Measurements from ENCODE around the gene ADM2.

Gene ADM2

DNA sequence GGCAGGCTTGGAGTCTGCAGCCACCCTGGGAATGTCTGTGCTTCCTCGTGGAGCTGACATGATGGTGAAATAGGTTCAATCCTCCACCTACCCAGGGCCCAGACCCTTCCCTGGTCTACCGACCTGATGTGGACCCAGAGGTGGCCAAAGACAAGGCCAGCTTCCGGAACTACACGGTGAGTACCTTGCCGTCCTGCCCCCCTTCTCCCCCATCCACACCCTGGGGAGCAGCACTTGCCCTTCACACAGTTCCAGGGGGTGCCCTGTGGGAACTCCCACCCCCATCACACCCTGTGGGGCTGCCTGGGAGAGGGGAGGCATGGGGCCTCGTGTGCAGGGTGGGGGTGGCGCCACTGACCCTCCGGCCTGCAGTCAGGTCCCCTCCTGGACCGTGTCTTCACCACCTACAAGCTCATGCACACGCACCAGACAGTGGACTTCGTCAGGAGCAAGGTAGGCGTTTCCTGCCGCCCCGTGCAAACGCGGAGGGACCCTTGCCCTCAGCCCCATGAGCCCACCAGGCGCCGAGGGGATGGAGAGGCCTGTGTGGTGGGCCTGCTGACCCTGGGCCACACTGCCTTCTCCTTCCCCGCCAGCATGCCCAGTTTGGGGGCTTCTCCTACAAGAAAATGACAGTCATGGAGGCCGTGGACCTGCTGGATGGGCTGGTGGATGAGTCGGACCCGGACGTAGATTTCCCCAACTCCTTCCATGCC lies 6.1 kb downstream of the ADM2 start:
- no peak; the same call in 2 of the 3 replicates for ATAC-seq
- no peak for TF ChIP-seq SNAI2 (CRISPR knock-in tag; IDR thresholded peaks at IDR 0.05)
- TF ChIP-seq ZNF70 (CRISPR knock-in tag; IDR thresholded peaks at IDR 0.05) = no peak
- TF ChIP-seq, protein P1, sequence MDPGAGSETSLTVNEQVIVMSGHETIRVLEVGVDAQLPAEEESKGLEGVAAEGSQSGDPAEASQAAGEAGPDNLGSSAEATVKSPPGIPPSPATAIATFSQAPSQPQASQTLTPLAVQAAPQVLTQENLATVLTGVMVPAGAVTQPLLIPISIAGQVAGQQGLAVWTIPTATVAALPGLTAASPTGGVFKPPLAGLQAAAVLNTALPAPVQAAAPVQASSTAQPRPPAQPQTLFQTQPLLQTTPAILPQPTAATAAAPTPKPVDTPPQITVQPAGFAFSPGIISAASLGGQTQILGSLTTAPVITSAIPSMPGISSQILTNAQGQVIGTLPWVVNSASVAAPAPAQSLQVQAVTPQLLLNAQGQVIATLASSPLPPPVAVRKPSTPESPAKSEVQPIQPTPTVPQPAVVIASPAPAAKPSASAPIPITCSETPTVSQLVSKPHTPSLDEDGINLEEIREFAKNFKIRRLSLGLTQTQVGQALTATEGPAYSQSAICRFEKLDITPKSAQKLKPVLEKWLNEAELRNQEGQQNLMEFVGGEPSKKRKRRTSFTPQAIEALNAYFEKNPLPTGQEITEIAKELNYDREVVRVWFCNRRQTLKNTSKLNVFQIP (CRISPR knock-in tag; IDR thresholded peaks at IDR 0.05; ENCODE audit: borderline replicate concordance, low read depth) = no peak
- TF ChIP-seq CSDC2 (CRISPR knock-in tag; IDR thresholded peaks at IDR 0.05) = no peak
- TF ChIP-seq RARB (CRISPR knock-in tag; IDR thresholded peaks at IDR 0.05) = no peak
- TF ChIP-seq ZC3H10 (CRISPR knock-in tag; IDR thresholded peaks at IDR 0.05) = no peak
- TF ChIP-seq, protein P2, sequence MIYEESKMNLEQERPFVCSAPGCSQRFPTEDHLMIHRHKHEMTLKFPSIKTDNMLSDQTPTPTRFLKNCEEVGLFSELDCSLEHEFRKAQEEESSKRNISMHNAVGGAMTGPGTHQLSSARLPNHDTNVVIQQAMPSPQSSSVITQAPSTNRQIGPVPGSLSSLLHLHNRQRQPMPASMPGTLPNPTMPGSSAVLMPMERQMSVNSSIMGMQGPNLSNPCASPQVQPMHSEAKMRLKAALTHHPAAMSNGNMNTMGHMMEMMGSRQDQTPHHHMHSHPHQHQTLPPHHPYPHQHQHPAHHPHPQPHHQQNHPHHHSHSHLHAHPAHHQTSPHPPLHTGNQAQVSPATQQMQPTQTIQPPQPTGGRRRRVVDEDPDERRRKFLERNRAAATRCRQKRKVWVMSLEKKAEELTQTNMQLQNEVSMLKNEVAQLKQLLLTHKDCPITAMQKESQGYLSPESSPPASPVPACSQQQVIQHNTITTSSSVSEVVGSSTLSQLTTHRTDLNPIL (CRISPR knock-in tag; IDR thresholded peaks at IDR 0.05; ENCODE audit: low read depth) = no peak
- TF ChIP-seq ESRRG (CRISPR knock-in tag; IDR thresholded peaks at IDR 0.05) = no peak
- TF ChIP-seq, protein P3, sequence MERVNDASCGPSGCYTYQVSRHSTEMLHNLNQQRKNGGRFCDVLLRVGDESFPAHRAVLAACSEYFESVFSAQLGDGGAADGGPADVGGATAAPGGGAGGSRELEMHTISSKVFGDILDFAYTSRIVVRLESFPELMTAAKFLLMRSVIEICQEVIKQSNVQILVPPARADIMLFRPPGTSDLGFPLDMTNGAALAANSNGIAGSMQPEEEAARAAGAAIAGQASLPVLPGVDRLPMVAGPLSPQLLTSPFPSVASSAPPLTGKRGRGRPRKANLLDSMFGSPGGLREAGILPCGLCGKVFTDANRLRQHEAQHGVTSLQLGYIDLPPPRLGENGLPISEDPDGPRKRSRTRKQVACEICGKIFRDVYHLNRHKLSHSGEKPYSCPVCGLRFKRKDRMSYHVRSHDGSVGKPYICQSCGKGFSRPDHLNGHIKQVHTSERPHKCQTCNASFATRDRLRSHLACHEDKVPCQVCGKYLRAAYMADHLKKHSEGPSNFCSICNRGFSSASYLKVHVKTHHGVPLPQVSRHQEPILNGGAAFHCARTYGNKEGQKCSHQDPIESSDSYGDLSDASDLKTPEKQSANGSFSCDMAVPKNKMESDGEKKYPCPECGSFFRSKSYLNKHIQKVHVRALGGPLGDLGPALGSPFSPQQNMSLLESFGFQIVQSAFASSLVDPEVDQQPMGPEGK (CRISPR knock-in tag; IDR thresholded peaks at IDR 0.05; ENCODE audit: borderline replicate concordance) = no peak
- no peak for TF ChIP-seq BACH2 (CRISPR knock-in tag; IDR thresholded peaks at IDR 0.05; ENCODE audit: borderline replicate concordance)
- TF ChIP-seq TCF4 (CRISPR knock-in tag; IDR thresholded peaks at IDR 0.05; ENCODE audit: borderline replicate concordance) = no peak
- TF ChIP-seq ZNF8 (CRISPR knock-in tag; IDR thresholded peaks at IDR 0.05) = no peak
- no peak for TF ChIP-seq ARNTL (CRISPR knock-in tag; IDR thresholded peaks at IDR 0.05; ENCODE audit: borderline replicate concordance, low read depth)
- TF ChIP-seq, protein P4, sequence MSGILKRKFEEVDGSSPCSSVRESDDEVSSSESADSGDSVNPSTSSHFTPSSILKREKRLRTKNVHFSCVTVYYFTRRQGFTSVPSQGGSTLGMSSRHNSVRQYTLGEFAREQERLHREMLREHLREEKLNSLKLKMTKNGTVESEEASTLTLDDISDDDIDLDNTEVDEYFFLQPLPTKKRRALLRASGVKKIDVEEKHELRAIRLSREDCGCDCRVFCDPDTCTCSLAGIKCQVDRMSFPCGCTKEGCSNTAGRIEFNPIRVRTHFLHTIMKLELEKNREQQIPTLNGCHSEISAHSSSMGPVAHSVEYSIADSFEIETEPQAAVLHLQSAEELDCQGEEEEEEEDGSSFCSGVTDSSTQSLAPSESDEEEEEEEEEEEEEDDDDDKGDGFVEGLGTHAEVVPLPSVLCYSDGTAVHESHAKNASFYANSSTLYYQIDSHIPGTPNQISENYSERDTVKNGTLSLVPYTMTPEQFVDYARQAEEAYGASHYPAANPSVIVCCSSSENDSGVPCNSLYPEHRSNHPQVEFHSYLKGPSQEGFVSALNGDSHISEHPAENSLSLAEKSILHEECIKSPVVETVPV (CRISPR knock-in tag; IDR thresholded peaks at IDR 0.05) = no peak
- TF ChIP-seq TOX (CRISPR knock-in tag; IDR thresholded peaks at IDR 0.05; ENCODE audit: borderline replicate concordance) = no peak
- TF ChIP-seq, protein P5, sequence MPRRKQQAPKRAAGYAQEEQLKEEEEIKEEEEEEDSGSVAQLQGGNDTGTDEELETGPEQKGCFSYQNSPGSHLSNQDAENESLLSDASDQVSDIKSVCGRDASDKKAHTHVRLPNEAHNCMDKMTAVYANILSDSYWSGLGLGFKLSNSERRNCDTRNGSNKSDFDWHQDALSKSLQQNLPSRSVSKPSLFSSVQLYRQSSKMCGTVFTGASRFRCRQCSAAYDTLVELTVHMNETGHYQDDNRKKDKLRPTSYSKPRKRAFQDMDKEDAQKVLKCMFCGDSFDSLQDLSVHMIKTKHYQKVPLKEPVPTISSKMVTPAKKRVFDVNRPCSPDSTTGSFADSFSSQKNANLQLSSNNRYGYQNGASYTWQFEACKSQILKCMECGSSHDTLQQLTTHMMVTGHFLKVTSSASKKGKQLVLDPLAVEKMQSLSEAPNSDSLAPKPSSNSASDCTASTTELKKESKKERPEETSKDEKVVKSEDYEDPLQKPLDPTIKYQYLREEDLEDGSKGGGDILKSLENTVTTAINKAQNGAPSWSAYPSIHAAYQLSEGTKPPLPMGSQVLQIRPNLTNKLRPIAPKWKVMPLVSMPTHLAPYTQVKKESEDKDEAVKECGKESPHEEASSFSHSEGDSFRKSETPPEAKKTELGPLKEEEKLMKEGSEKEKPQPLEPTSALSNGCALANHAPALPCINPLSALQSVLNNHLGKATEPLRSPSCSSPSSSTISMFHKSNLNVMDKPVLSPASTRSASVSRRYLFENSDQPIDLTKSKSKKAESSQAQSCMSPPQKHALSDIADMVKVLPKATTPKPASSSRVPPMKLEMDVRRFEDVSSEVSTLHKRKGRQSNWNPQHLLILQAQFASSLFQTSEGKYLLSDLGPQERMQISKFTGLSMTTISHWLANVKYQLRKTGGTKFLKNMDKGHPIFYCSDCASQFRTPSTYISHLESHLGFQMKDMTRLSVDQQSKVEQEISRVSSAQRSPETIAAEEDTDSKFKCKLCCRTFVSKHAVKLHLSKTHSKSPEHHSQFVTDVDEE (CRISPR knock-in tag; IDR thresholded peaks at IDR 0.05) = no peak
- no peak for TF ChIP-seq ZNF565 (CRISPR knock-in tag; conservative IDR thresholded peaks at IDR 0.05; ENCODE audit: low read depth)
- TF ChIP-seq ZFP3 (CRISPR knock-in tag; IDR thresholded peaks at IDR 0.05) = no peak
- no peak for TF ChIP-seq PPARA (CRISPR knock-in tag; IDR thresholded peaks at IDR 0.05; ENCODE audit: borderline replicate concordance)

DNA sequence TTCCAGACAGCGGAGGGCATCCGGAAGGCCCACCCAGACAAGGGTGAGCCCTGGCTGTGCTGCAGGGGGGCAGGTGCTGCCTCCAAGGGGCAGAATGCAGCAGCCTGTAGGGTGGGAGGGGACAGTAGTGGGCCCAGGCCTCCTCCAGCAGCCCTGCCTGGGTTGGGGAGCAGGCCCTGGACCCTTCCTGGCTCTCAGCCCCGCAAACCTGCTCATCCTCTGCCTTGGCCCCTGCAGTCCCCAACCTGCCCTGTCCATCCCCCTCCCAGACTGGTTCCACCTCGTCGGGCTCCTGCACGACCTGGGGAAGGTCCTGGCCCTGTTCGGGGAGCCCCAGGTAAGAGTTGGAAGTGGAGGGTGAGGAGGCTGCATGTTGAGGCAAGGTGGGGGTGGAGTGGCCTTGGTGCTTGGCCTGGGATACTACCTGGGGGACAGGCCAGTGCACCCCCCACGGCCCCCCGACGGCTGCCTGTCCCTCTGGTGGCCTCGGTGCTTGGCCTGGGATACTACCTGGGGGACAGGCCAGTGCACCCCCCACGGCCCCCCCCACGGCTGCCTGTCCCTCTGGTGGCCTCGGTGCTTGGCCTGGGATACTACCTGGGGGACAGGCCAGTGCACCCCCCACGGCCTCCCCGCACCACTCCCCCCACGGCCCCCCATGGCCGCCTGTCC lies 6.8 kb downstream of the ADM2 start:
- ATAC-seq = no peak
- TF ChIP-seq BACH2 (CRISPR knock-in tag; IDR thresholded peaks at IDR 0.05; ENCODE audit: borderline replicate concordance) (no peak), ZNF70 (CRISPR knock-in tag; IDR thresholded peaks at IDR 0.05) (no peak), ISL1 (CRISPR knock-in tag; IDR thresholded peaks at IDR 0.05) (no peak), TOX (CRISPR knock-in tag; IDR thresholded peaks at IDR 0.05; ENCODE audit: borderline replicate concordance) (no peak), ZC3H10 (CRISPR knock-in tag; IDR thresholded peaks at IDR 0.05) (no peak), ZNF565 (CRISPR knock-in tag; conservative IDR thresholded peaks at IDR 0.05; ENCODE audit: low read depth) (no peak), PPARA (CRISPR knock-in tag; IDR thresholded peaks at IDR 0.05; ENCODE audit: borderline replicate concordance) (no peak), OSR1 (CRISPR knock-in tag; IDR thresholded peaks at IDR 0.05) (no peak), RARB (CRISPR knock-in tag; IDR thresholded peaks at IDR 0.05) (no peak)
- TF ChIP-seq, protein P4 (CRISPR knock-in tag; IDR thresholded peaks at IDR 0.05) = no peak
- TF ChIP-seq, protein P1 (CRISPR knock-in tag; IDR thresholded peaks at IDR 0.05; ENCODE audit: borderline replicate concordance, low read depth) = no peak

All from SK-N-SH treated with all-trans-retinoic acid at 6 μM for 48 hours (cell line).